HG03280 (cell line): ENCODE measurements around the gene OSMR.

ENCODE experiments used
- ATAC-seq: cut with Tn5 transposase; IDR thresholded peaks from one replicate; pipeline ENCODE4 v1.9.1; 2021; ENCODE audit warnings: mild to moderate bottlenecking, moderate library complexity; ENCODE audit not compliant: unreplicated experiment

OSMR gene

GRCh38 chr5:38871058-38871605 is 25.3 kb downstream of the OSMR start:
- ATAC-seq: no peak

DNA sequence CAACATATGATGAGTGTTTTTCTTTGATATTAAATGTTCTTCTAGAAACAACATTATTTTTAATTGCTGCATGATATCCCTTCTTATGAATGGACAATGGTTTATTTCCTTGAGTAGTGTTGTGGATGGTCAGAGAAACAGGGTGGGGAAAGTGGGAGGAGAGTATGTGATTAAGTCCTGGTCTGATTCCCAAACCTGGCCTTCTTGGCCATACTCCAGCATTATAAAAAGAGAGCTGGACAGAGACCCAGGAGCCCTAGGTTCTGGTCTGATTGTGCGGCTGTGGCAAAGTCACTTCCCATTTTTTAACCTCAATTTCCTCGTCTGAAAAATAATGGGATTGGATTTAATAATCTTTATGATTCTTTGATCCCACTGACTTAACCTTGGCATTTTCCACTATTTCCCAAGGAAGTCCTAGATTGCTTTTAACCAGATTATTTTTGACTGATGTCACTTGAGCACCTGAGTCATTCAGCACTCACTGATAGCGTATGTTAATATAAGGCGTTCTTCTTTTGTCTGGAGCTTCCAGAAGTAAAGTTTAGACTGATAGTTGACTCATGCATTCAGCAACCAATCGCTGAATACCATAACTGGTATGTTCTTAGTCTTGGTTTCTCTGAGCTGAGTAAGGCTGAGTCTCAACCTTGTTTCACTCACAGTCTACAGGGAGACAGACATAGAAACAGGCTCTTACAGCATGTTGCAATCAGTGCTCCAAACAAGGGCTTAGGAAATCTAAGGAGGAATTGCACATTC is 26.2 kb downstream of the OSMR start:
- no peak for ATAC-seq

DNA sequence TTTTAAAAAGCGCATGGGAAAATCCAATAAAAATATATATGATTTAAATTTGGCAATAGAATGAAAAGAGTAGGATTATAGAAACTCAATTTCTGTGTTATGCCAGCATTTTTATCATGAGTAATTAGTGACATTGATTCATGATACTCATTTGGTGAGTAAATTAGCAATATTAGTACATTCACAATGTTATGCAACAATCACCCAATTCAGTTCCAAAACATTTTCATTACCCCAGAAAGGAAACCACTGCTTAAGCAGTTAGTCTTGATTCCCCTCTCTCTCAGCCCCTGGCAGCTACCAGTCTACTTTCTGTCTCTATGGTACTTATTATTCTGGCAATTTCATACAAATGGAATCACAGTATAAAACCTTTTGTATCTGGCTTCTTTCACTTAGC is 27.0 kb downstream of the OSMR start:
- ATAC-seq: no peak

DNA sequence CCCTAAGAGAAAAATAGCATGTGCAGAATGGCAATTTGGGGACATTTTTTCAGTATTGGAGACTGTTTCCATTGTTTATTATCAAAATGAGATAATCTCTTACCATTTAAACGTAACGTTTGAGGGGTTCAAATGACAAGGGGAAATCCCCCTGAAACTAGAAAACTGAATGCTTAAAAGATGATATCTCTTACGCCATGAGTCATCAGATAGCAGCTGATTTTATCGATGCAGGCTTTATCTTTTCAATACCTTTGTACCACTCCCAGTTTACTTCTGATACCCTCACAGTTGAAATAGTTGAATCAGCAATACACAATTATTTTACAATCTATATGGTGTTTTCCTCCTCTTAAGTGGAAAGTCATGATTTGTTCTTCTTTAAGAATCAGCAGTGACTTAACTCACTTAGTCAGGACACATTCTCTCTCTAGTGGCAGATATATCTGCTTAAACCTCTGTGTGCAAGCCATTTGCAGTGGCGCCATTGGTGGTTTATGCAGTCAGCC is 29.2 kb downstream of the OSMR start:
- no peak for ATAC-seq

- ATAC-seq: no peak
Measured at GRCh38 chr5:38878391-38879077, 32.7 kb downstream of the OSMR start.

GRCh38 chr5:38879078-38879460 is 33.3 kb downstream of the OSMR start:
- no peak for ATAC-seq

DNA sequence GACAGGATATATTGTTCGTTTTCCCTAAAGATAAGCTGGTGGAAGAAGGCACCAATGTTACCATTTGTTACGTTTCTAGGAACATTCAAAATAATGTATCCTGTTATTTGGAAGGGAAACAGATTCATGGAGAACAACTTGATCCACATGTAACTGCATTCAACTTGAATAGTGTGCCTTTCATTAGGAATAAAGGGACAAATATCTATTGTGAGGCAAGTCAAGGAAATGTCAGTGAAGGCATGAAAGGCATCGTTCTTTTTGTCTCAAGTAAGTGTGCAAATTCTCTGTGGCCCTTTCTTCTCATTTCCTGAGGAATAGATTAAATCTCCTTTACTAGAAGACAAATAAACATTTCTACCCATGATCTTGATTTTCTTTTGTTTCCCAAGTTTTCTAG is 38.0 kb downstream of the OSMR start:
- ATAC-seq: no peak

DNA sequence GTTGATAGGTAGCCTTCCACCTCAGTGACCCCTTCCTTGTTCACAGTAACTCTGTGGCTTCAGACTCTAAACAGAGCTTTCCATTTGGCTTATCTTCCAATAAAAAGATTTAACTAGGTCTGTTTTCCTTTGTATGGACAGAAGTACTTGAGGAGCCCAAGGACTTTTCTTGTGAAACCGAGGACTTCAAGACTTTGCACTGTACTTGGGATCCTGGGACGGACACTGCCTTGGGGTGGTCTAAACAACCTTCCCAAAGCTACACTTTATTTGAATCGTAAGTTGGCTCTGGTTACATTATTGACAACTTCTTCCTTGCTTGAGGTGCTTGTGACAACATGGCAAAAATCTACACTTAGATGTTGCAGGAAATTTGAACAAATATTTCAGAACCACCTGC is 39.4 kb downstream of the OSMR start:
- no peak for ATAC-seq

DNA sequence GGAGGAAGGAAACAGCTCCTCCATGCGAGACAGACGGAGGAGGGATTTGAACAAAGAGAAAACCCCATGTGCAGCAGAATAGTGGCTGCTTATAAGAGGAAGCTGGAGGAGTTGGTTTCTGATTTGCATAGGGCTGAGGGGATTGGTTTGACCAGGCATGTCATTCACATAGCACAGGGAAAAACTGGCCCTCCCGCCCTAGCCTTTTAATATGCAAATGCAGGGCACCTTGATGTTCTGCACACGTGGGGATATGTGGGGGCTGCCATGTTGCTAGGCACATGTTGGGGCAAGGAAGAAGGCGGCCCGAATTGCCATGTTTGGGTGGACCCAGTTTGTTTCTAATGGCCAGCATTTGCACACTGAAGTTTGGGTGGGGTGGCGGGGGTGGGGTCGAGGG is 42.2 kb downstream of the OSMR start:
- no peak for ATAC-seq

DNA sequence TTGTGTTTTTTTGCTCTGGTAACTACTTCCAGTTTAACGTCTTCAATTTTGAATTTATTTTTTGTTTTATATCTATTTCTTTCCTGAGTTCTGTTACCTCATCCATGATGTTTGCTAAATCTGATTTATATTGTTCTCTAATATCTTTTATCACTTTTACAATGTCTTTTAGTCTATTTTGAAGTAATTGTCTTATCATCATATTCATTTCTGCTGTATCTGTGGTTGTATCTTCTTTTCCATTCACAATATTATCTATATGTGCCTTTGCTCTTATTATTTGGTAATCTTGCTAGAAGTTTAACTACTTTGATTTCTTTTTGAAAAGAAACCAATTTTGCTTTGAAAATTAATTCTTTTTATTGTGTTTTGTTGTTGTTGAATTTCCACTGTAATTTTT is 43.6 kb downstream of the OSMR start:
- ATAC-seq: no peak

DNA sequence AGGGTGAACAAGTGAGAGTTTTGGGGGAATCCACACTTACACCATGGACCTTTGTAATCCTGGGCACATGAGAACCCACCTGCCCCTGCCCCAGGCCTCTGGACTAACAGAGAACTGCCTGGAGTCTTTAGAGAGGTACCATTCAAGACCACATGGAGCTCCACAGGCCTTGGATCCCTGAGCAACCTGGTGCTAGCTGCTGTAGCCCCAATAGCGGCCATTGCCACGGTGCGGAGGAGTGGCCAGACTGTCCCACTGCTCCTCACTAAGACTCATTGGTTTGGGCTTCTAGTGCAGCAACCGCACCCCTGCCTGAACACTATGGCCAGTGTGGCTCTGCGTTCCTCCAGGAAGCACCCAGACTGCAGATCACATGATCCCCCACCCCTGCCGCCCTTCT is 45.8 kb downstream of the OSMR start:
- ATAC-seq: no peak

DNA sequence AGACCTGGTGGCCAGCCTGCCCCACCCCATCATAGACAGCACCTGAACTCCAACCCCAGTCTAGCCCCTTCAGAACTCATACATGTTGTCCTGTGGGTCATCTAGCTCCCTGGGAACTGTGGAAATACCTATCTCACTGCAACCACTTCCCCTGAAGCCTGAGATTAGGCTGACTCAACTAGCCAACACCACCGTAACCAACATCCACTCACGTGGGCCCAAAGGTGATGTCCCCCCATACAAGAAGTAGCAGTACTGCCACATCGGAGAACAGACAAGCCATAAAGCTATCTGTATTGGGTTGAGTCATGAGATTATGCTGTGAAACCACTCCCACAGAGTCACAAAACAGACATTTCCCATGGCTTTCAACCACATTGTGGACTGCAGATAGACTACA is 46.6 kb downstream of the OSMR start:
- ATAC-seq: no peak

GRCh38 chr5:38896760-38897159 is 50.9 kb downstream of the OSMR start:
- ATAC-seq: no peak

GRCh38 chr5:38899936-38900335 is 54.1 kb downstream of the OSMR start:
- no peak for ATAC-seq

DNA sequence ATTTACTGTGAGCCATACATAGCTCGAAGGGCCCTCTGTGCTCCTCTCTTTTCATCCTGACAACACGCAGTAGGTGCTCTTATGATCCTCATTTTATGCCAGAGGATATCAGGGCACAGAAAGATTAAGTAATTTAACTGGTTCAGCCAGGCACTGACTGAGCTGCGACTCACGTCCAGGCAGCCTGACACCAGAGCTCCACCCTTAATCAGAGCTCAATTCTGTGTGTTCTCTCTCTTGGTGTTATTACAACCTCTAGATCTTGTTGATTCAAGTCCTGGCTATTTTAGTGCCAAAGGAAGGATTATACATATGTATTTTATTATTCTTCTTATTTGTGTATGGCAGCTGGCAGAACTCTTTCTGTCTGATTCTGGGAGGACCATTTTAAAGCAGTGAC is 59.7 kb downstream of the OSMR start:
- no peak for ATAC-seq

DNA sequence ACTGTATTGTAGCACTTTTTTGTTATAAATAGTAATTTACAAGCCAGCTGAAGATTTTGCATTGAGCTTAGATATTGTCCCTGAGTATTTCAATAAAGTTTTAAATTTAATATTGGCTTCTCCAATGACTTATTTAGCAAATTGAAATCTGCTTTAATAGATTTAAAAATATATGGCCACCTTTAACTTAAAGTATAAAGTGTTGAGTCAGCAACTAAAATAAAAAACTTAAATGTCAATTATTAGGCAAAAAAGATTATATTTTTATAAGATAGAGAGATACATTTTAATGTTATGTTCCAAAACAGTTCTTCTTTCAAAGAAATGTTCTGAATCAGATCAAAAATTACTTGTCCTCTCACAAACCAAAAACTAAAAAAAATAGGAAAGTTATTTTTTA is 60.7 kb downstream of the OSMR start:
- ATAC-seq: no peak

DNA sequence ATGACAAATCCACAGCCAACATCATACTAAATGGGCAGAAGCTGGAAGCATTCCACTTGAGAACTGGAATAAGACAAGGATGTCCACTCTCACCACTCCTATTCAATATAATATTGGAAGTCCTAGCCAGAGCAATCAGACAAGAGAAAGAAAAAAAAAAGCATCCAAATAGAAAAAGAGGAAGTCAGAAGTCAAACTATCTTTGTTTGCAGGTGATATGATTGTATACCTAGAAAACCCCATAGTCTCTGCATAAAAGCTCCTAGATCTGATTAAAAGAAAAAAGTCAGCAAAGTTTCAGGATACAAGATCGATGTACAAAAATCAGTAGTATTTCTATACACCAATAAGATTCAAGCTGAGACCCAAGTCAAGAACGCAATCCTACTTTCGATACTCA is 66.1 kb downstream of the OSMR start:
- no peak for ATAC-seq

- ATAC-seq: no peak
Measured at GRCh38 chr5:38913714-38914113, 67.9 kb downstream of the OSMR start.

DNA sequence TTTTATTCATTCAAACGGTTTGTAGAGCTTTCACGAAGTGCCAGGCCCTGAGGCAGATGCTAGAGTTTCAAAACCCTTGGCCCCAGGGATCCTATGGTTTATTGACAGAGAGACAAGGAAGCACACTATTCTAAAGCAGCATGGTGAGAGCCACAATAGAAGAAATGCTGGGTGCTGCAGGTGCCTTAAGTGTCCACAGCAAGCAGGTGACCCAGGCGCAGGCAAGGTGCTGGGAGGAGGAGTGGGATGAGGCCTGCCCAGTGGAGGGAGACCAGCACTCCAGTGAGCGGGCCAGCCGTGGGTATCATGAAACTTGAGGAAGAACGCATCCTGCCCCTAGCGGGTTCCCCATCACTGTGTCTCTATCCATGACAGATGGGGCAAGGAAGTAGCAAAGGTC is 71.0 kb downstream of the OSMR start:
- ATAC-seq: no peak

DNA sequence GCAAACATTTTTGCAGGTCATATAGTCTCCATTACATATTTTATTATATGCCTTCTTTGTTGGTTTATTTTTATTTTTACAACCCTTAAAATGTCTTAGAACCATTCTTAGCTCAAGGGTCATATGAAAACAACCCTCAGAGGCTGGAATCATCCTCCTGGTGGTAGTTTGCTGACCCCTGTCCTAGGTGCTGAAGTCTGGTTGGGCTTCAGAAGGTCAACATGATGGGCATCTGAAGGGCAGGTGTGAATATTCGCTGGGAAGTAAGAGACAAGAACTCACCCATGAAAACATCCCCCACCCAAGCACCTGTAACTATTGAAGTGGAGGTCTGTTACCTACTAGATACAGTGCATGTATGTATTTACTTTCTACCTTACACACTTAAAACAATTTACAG is 75.4 kb downstream of the OSMR start:
- ATAC-seq: no peak

- ATAC-seq: no peak
Measured at GRCh38 chr5:38922199-38922598, 76.4 kb downstream of the OSMR start.
